Endodermal cell (in vitro differentiated cells): ENCODE data around the gene AKAP4. TPM values are rescaled to one million over a fixed set of nuclear protein-coding genes. Genes with fewer than 3 reads are reported as not detected.

Source experiments
- DNase-seq: peaks from one replicate; pipeline ENCODE4 v3.0.0-alpha.2; 2017
- H3K27ac ChIP-seq: 2 replicates; pipeline ENCODE4 v1.5.1; 2013; ENCODE audit warnings: mild to moderate bottlenecking, low read depth, low read length, moderate library complexity
- H3K27me3 ChIP-seq: 2 replicates; pipeline ENCODE4 v1.6.1; 2013; ENCODE audit warnings: mild to moderate bottlenecking, low read length, moderate library complexity; ENCODE audit not compliant: insufficient read depth, control insufficient read depth, poor library complexity, severe bottlenecking
- H3K36me3 ChIP-seq: 2 replicates; pipeline ENCODE4 v1.7.0; 2013; ENCODE audit warnings: mild to moderate bottlenecking, low read length, moderate library complexity; ENCODE audit not compliant: control insufficient read depth, insufficient read depth
- H3K4me1 ChIP-seq: one replicate; pipeline ENCODE4 v1.7.0; 2013; ENCODE audit warnings: low read length; ENCODE audit not compliant: control insufficient read depth, insufficient read depth
- H3K4me3 ChIP-seq: 2 replicates; pipeline ENCODE4 v1.5.1; 2013; ENCODE audit warnings: mild to moderate bottlenecking, low read length, moderate library complexity
- H3K9ac ChIP-seq: 2 replicates; pipeline ENCODE4 v1.6.1; 2013; ENCODE audit warnings: mild to moderate bottlenecking, low read length, moderate library complexity; ENCODE audit not compliant: poor library complexity, severe bottlenecking; ENCODE audit errors: extremely low read depth
- H3K9me3 ChIP-seq: 2 replicates; pipeline ENCODE4 v1.6.1; 2013; ENCODE audit warnings: mild to moderate bottlenecking, low read length, moderate library complexity; ENCODE audit not compliant: control insufficient read depth
- H3K27ac Mint-ChIP-seq: 2 replicates; pipeline ENCODE4 v1.8.0; 2020; ENCODE audit warnings: mixed read lengths
- H3K27me3 Mint-ChIP-seq: 2 replicates; pipeline ENCODE4 v1.8.0; 2021; ENCODE audit warnings: mild to moderate bottlenecking, mixed read lengths; ENCODE audit not compliant: insufficient read depth
- H3K36me3 Mint-ChIP-seq: 2 replicates; pipeline ENCODE4 v1.8.0; 2020; ENCODE audit warnings: low read depth, mixed read lengths
- H3K4me1 Mint-ChIP-seq: 2 replicates; pipeline ENCODE4 v1.8.0; 2020; ENCODE audit warnings: mixed read lengths
- H3K4me3 Mint-ChIP-seq: 2 replicates; pipeline ENCODE4 v1.8.0; 2020; ENCODE audit warnings: mild to moderate bottlenecking, moderate library complexity, mixed read lengths
- H3K9me3 Mint-ChIP-seq: 2 replicates; pipeline ENCODE4 v1.8.0; 2020; ENCODE audit warnings: mild to moderate bottlenecking, mixed read lengths
- WGBS, 2 experiments: methylation state at CpG; one replicate each; pipeline versions ENCODE4 v1.1.5 to v1.1.7; 2013; ENCODE audit warnings: missing lambda C conversion rate in 2 of 2, mixed read lengths in 1 of 2; ENCODE audit not compliant: insufficient coverage in 1 of 2, insufficient read length in 1 of 2; 5-methylcytosine and 5-hydroxymethylcytosine counted together
- total RNA-seq, 2 donors: library from RNA; stranded (reverse); fragmentation: NEBNext Ultra II Directional in 1 of 2; extraction: Animal tissue kit (Norgen Biotek cat#: 25700) in 1 of 2; gene quantifications; 2 replicates in 1 of 2; 3 replicates in 1 of 2; pipeline ENCODE4 v1.2.1, GENCODE V29; 2021
- TF ChIP-seq, protein P1 (sequence below): fragments of 200-600 bp; sonication (generic); conservative IDR thresholded peaks from 2 replicates; pipeline ENCODE4 v1.5.0; 2021; ENCODE audit warnings: antibody characterized with exemption, mild to moderate bottlenecking

The AKAP4 gene
- total RNA-seq, 2 donors from 2014 or later, result not detected

DNA sequence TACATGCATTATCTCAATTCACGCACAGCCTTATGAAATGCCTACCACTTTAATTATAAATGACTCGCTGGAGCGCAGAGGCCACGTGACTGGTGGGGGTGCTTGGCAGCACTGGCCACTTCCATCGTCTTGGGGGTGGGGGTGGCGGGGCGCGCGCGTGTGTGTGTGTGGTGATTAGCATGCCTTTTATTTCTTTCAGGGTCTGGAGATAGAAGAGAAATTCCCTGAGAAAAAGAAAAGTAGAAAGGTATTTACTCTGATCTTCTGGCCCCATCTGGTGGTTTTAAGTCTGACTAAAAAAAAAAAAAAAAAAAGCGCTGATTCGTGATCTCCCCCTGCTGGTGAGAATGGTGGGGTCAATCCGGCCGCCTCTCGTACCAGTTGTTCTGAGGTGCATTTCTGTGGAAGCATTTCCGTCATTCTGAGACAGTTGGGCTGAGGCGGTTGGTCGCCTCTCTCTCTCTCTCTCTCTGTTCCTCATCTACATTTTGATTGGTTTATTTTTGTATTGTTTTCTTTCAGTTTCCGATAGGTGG lies 3.6 kb upstream of the AKAP4 start, which contains the start of gene CCNB3:
CCNB3 (plus strand) TSS at position 402 of the 536 bp plus-strand sequence. CDS start 80,399 bp downstream, outside the sequence.
- WGBS, 2 experiments, result 3% methylated on average over 6 of the region's 19 CpGs; no CpG with 5 or more reads in 1 of the 2 experiments
- Mint-ChIP-seq H3K27me3 (peaks cover 2% of the 10 kb centered on the region), H3K9me3 (peaks cover 29% of the 10 kb centered on the region), H3K27ac (peak within 1 kb of the TSS; percentile 85), H3K36me3 (peaks cover 2% of the 10 kb centered on the region), H3K4me3 (peak within 1 kb of the TSS; percentile 26), H3K4me1 (peaks cover 8% of the 10 kb centered on the region)
- DNase-seq, result peak; percentile 81
- TF ChIP-seq, protein P1, sequence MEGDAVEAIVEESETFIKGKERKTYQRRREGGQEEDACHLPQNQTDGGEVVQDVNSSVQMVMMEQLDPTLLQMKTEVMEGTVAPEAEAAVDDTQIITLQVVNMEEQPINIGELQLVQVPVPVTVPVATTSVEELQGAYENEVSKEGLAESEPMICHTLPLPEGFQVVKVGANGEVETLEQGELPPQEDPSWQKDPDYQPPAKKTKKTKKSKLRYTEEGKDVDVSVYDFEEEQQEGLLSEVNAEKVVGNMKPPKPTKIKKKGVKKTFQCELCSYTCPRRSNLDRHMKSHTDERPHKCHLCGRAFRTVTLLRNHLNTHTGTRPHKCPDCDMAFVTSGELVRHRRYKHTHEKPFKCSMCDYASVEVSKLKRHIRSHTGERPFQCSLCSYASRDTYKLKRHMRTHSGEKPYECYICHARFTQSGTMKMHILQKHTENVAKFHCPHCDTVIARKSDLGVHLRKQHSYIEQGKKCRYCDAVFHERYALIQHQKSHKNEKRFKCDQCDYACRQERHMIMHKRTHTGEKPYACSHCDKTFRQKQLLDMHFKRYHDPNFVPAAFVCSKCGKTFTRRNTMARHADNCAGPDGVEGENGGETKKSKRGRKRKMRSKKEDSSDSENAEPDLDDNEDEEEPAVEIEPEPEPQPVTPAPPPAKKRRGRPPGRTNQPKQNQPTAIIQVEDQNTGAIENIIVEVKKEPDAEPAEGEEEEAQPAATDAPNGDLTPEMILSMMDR, result peak; percentile 88
- H3K9me3 ChIP-seq, result no peaks in the 10 kb centered on the region
- H3K36me3 ChIP-seq, result no peaks in the 10 kb centered on the region
- no peak within 1 kb of the TSS for H3K4me3 ChIP-seq
- H3K9ac ChIP-seq, result no peak within 1 kb of the TSS
- H3K27ac ChIP-seq, result no peak within 1 kb of the TSS
- no peaks in the 10 kb centered on the region for H3K4me1 ChIP-seq
- no peaks in the 10 kb centered on the region for H3K27me3 ChIP-seq

DNA sequence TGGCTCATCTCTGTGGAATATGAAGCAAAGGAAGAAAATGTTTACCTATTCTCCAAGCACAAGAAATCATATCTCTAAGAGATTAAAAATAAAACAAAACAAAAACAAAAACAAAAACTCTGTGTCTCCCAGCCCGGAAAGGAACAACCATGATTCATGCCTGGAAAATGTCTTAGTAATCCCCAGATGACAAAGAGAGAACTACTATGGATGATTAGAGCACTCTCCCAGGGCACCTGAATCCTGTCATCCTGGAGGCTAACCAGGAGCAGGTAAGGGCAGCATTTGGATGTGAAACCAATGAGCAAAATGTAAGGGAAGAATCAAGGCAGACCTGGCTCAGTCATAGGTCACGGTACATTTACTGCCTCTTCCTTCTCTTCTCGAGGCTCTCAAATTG lies 1.7 kb upstream of the AKAP4 start:
- peaks cover 2% of the 10 kb centered on the region for H3K36me3 Mint-ChIP-seq
- peaks cover 8% of the 10 kb centered on the region for H3K4me1 Mint-ChIP-seq
- no peak overlapping the region for H3K27ac ChIP-seq
- no peaks in the 10 kb centered on the region for H3K27me3 Mint-ChIP-seq
- TF ChIP-seq, protein P1, result no peak
- H3K27ac Mint-ChIP-seq, result no peak overlapping the region
- H3K27me3 ChIP-seq, result no peaks in the 10 kb centered on the region
- no peaks in the 10 kb centered on the region for H3K4me1 ChIP-seq
- no peak overlapping the region for H3K4me3 Mint-ChIP-seq
- H3K36me3 ChIP-seq, result no peaks in the 10 kb centered on the region
- DNase-seq, result no peak
- peaks cover 40% of the 10 kb centered on the region for H3K9me3 Mint-ChIP-seq
- no peak overlapping the region for H3K4me3 ChIP-seq
- whole genome bisulfite sequencing, 2 experiments, result 88% methylated on average over 2 of the region's 3 CpGs; no CpG with 5 or more reads in 1 of the 2 experiments
- H3K9ac ChIP-seq, result no peak overlapping the region
- H3K9me3 ChIP-seq, result no peaks in the 10 kb centered on the region

DNA sequence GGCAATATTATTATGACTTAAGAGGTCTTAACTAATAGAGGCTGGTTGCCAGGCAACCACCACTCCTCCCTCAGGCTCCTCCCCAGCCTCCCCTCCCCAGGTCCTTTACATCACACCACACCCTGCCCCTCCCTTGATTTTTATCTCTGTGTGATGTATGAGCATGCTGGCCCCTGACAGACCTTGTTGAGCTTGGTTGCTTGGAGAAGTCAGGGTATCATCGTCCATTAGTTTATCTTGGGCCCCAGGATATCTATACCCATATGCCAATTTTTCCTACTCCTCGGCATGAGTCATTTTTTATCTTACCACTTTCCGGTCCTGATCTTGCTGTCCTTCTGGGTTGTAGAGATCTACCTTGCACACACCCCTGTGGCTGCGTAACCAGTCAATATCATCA lies 2.5 kb downstream of the AKAP4 start:
- no peaks in the 10 kb centered on the region for H3K27me3 ChIP-seq
- 87 to 100% methylated on average over 1 to 3 of the region's 4 CpGs for WGBS, 2 experiments
- TF ChIP-seq, protein P1, result no peak
- no peak for DNase-seq
- H3K4me3 ChIP-seq, result no peak overlapping the region
- no peak overlapping the region for H3K9ac ChIP-seq
- no peak overlapping the region for H3K27ac ChIP-seq
- no peaks in the 10 kb centered on the region for H3K4me1 Mint-ChIP-seq
- H3K36me3 Mint-ChIP-seq, result no peaks in the 10 kb centered on the region
- H3K27me3 Mint-ChIP-seq, result peaks cover 3% of the 10 kb centered on the region
- H3K9me3 Mint-ChIP-seq, result peaks cover 31% of the 10 kb centered on the region
- no peaks in the 10 kb centered on the region for H3K4me1 ChIP-seq
- no peak overlapping the region for H3K4me3 Mint-ChIP-seq
- H3K36me3 ChIP-seq, result no peaks in the 10 kb centered on the region
- H3K9me3 ChIP-seq, result no peaks in the 10 kb centered on the region
- H3K27ac Mint-ChIP-seq, result no peak overlapping the region
